A673 (cell line): ENCODE data around the gene MIGA2. TPM values are rescaled to one million over a fixed set of nuclear protein-coding genes. Genes with fewer than 3 reads are reported as not detected.

Experiments used
- BruUV-seq: library from RNA; stranded (reverse); fragments of 400-500 nt; replicated peaks from 2 replicates; lab custom pipeline; 2021; lab: Mats Ljungman, UMichigan
- CTCF ChIA-PET: fragments of 300-600 bp; sonication (Branson Sonifier 250); formaldehyde crosslinking; loops from one replicate; lab custom pipeline; 2022; ENCODE audit warnings: antibody characterized with exemption; lab: Charles Lee
- POLR2A ChIA-PET: fragments of 300-600 bp; sonication (Branson Sonifier 250); formaldehyde crosslinking; loops from one replicate; lab custom pipeline; 2022; ENCODE audit warnings: antibody characterized with exemption; ENCODE audit not compliant: low non-redundant PET; lab: Charles Lee
- DNase-seq: peaks from one replicate; pipeline ENCODE4 v3.0.0-alpha.2; 2015; ENCODE audit warnings: low spot score
- H3K27ac ChIP-seq: fragments of 200-600 bp; sonication (generic); 2 replicates; pipeline ENCODE4 v1.5.1; 2016; ENCODE audit warnings: mixed run types, low read depth, mild to moderate bottlenecking, mixed read lengths, antibody characterized with exemption, low read length; ENCODE audit not compliant: poor library complexity, severe bottlenecking
- H3K27me3 ChIP-seq: fragments of 200-600 bp; sonication (generic); replicated peaks from 2 replicates; pipeline ENCODE4 v1.6.1; 2017; ENCODE audit warnings: mixed run types, low read depth, mild to moderate bottlenecking, mixed read lengths, antibody characterized with exemption, low read length; ENCODE audit not compliant: insufficient read depth, poor library complexity
- H3K36me3 ChIP-seq: fragments of 200-600 bp; sonication (generic); 2 replicates; pipeline ENCODE4 v1.6.1; 2016; ENCODE audit warnings: mixed run types, mild to moderate bottlenecking, mixed read lengths, antibody characterized with exemption, low read length; ENCODE audit not compliant: insufficient read depth, poor library complexity, severe bottlenecking
- H3K4me1 ChIP-seq: fragments of 200-600 bp; sonication (generic); 2 replicates; pipeline ENCODE4 v1.6.1; 2017; ENCODE audit warnings: mixed run types, mild to moderate bottlenecking, mixed read lengths, antibody characterized with exemption, low read length; ENCODE audit not compliant: insufficient read depth, poor library complexity, severe bottlenecking
- H3K4me3 ChIP-seq: fragments of 200-600 bp; sonication (generic); 2 replicates; pipeline ENCODE4 v1.5.1; 2016; ENCODE audit warnings: low read depth, mixed run types, mild to moderate bottlenecking, mixed read lengths, low read length; ENCODE audit not compliant: poor library complexity, severe bottlenecking
- H3K9me3 ChIP-seq: fragments of 200-600 bp; sonication (generic); 2 replicates; pipeline ENCODE4 v1.6.1; 2016; ENCODE audit warnings: mixed run types, low read depth, mild to moderate bottlenecking, mixed read lengths, antibody characterized with exemption, low read length; ENCODE audit not compliant: poor library complexity, severe bottlenecking
- CTCF ChIP-seq: fragments of 300-800, 200-600 bp; sonication (generic); conservative IDR thresholded peaks from 2 replicates; pipeline ENCODE4 v1.5.1; 2017; ENCODE audit warnings: low read depth, mild to moderate bottlenecking, antibody characterized with exemption, low read length, moderate library complexity, mixed read lengths
- EZH2 ChIP-seq: fragments of 200-600 bp; sonication (generic); IDR thresholded peaks from 2 replicates; pipeline ENCODE4 v1.6.1; 2017; ENCODE audit warnings: borderline replicate concordance, low read depth, mild to moderate bottlenecking, mixed read lengths, antibody characterized with exemption, low read length; ENCODE audit not compliant: poor library complexity, severe bottlenecking
- intact Hi-C: fragments of 100-400 bp; cut with micrococcal nuclease; formaldehyde crosslinking; loops from one replicate; pipeline ENCODE4 v1.10.0; 2022; ENCODE audit not compliant: unreplicated experiment
- total RNA-seq: library from RNA; stranded (reverse); gene quantifications from 2 replicates; pipeline ENCODE4 v1.2.3, GENCODE V29; 2021

The MIGA2 gene
- total RNA-seq, 1 experiment from 2014 or later = 27.7 TPM

GRCh38 chr9:129026442-129027223, 9.8 kb upstream of the MIGA2 start:
- no peaks in the 10 kb centered on the region for H3K36me3 ChIP-seq
- intact Hi-C loops = no loop called here
- no TSS peak for BruUV-seq
- ChIA-PET POLR2A (interaction anchor here (0.6 kb wide), 1 partner anchor 10 kb away, joined by 4 read pairs; the partner anchor contains the start of gene MIGA2), CTCF (interaction anchor here (0.5 kb wide), 1 partner anchor 38 kb away, joined by 9 read pairs; no protein-coding TSS in a partner anchor)
- TF ChIP-seq CTCF (no peak), EZH2 (no peak)
- no peak overlapping the region for H3K27ac ChIP-seq
- H3K27me3 ChIP-seq = no peaks in the 10 kb centered on the region
- peak overlapping the region; percentile 69 for H3K4me3 ChIP-seq
- H3K4me1 ChIP-seq = peaks cover 20% of the 10 kb centered on the region
- peak; percentile 63 for DNase-seq
- no peaks in the 10 kb centered on the region for H3K9me3 ChIP-seq

GRCh38 chr9:129027224-129027684, 9.2 kb upstream of the MIGA2 start:
- peaks cover 20% of the 10 kb centered on the region for H3K4me1 ChIP-seq
- BruUV-seq = no TSS peak
- H3K27ac ChIP-seq = peak overlapping the region; percentile 49
- TF ChIP-seq EZH2 (no peak), CTCF (no peak)
- intact Hi-C loops = no loop called here
- peak; percentile 37 for DNase-seq
- no peaks in the 10 kb centered on the region for H3K36me3 ChIP-seq
- H3K4me3 ChIP-seq = peak overlapping the region; percentile 69
- no peaks in the 10 kb centered on the region for H3K27me3 ChIP-seq
- ChIA-PET POLR2A (interaction anchor here (0.6 kb wide), 1 partner anchor 9 kb away, joined by 4 read pairs; the partner anchor contains the start of gene MIGA2), CTCF (interaction anchor here (0.5 kb wide), 1 partner anchor 39 kb away, joined by 9 read pairs; no protein-coding TSS in a partner anchor)
- H3K9me3 ChIP-seq = no peaks in the 10 kb centered on the region

GRCh38 chr9:129027685-129028191, 8.7 kb upstream of the MIGA2 start:
- DNase-seq = no peak
- POLR2A ChIA-PET = interaction anchor here (0.5 to 0.6 kb wide), 2 partner anchors 9 to 102 kb away, joined by 4 to 5 read pairs; partner anchors contain the start of gene MIGA2
- peak overlapping the region; percentile 49 for H3K27ac ChIP-seq

More at GRCh38 chr9:129027685-129028191, 8.7 kb upstream of the MIGA2 start:
- TF ChIP-seq CTCF (no peak), EZH2 (no peak)
- H3K4me1 ChIP-seq = peaks cover 20% of the 10 kb centered on the region
- H3K4me3 ChIP-seq = peak overlapping the region; percentile 69
- no peaks in the 10 kb centered on the region for H3K27me3 ChIP-seq
- H3K9me3 ChIP-seq = no peaks in the 10 kb centered on the region
- BruUV-seq = no TSS peak
- CTCF ChIA-PET = interaction anchor here (0.5 to 1.0 kb wide), 6 partner anchors 23 to 710 kb away, joined by 3 to 6 read pairs (median 4); partner anchors contain the start of gene CERCAM
- no peaks in the 10 kb centered on the region for H3K36me3 ChIP-seq
- intact Hi-C loops = no loop called here
